GM21423 (cell line): ENCODE measurements around the gene BMP5.

Experiments used
- ATAC-seq: cut with Tn5 transposase; IDR thresholded peaks from one replicate; pipeline ENCODE4 v1.9.1; 2021; ENCODE audit warnings: mild to moderate bottlenecking, moderate library complexity; ENCODE audit not compliant: unreplicated experiment

BMP5 gene

GRCh38 chr6:55874316-55874715 is 1.1 kb downstream of the BMP5 start:
- no peak for ATAC-seq

GRCh38 chr6:55872866-55873265 is 2.5 kb downstream of the BMP5 start:
- no peak for ATAC-seq

GRCh38 chr6:55870181-55870813 is 5.1 kb downstream of the BMP5 start:
- no peak for ATAC-seq

- no peak for ATAC-seq
Measured at GRCh38 chr6:55869674-55870073, 5.7 kb downstream of the BMP5 start.

GRCh38 chr6:55868771-55869479 is 6.5 kb downstream of the BMP5 start:
- ATAC-seq = peak; percentile 95

- no peak for ATAC-seq
Measured at GRCh38 chr6:55868176-55868575, 7.2 kb downstream of the BMP5 start.

GRCh38 chr6:55866128-55866527 is 9.3 kb downstream of the BMP5 start:
- ATAC-seq = no peak

- ATAC-seq = no peak
Measured at GRCh38 chr6:55853008-55854001, 22.1 kb downstream of the BMP5 start.

- no peak for ATAC-seq
Measured at GRCh38 chr6:55841341-55841740, 34.0 kb downstream of the BMP5 start.

- ATAC-seq = no peak
Measured at GRCh38 chr6:55839080-55839479, 36.3 kb downstream of the BMP5 start.

- no peak for ATAC-seq
Measured at GRCh38 chr6:55836945-55837344, 38.4 kb downstream of the BMP5 start.

GRCh38 chr6:55836481-55836880 is 38.9 kb downstream of the BMP5 start:
- ATAC-seq = no peak

- ATAC-seq = no peak
Measured at GRCh38 chr6:55835220-55835619, 40.2 kb downstream of the BMP5 start.

GRCh38 chr6:55833284-55833683 is 42.1 kb downstream of the BMP5 start:
- ATAC-seq = peak; percentile 60

- ATAC-seq = no peak
Measured at GRCh38 chr6:55827818-55828522, 47.4 kb downstream of the BMP5 start.

GRCh38 chr6:55826941-55827340 is 48.4 kb downstream of the BMP5 start:
- no peak for ATAC-seq

GRCh38 chr6:55825402-55826051 is 49.9 kb downstream of the BMP5 start:
- ATAC-seq = no peak

- ATAC-seq = no peak
Measured at GRCh38 chr6:55822815-55823214, 52.6 kb downstream of the BMP5 start.

GRCh38 chr6:55822005-55822404 is 53.4 kb downstream of the BMP5 start:
- no peak for ATAC-seq

GRCh38 chr6:55820696-55821095 is 54.7 kb downstream of the BMP5 start:
- ATAC-seq = no peak
